BJ (cell line): Measurements from ENCODE around the gene ADARB2. TPM values are rescaled to one million over a fixed set of nuclear protein-coding genes. Genes with fewer than 3 reads are reported as not detected.

ENCODE experiments used
- CTCF ChIA-PET: fragments of 350-600 bp; formaldehyde crosslinking; extraction: SDS; loops from one replicate; lab custom pipeline; 2021; ENCODE audit warnings: antibody characterized with exemption, inconsistent platforms; lab: Yijun Ruan, JAX
- POLR2A ChIA-PET: fragments of 300-600 bp; sonication (Branson Sonifier 250); formaldehyde crosslinking; extraction: SDS; loops from one replicate; lab custom pipeline; 2021; ENCODE audit warnings: antibody characterized with exemption; lab: Charles Lee
- DNase-seq: peaks from one replicate; pipeline ENCODE4 v3.0.0-alpha.2; 2011; ENCODE audit warnings: low read depth
- H3K27me3 ChIP-seq: 2 replicates; pipeline ENCODE4 v1.6.0; 2011; ENCODE audit warnings: low read length; ENCODE audit not compliant: control insufficient read depth, insufficient read depth
- H3K36me3 ChIP-seq: 2 replicates; pipeline ENCODE4 v1.5.1; 2011; ENCODE audit warnings: low read length; ENCODE audit not compliant: control insufficient read depth, insufficient read depth
- H3K4me3 ChIP-seq: 2 replicates; pipeline ENCODE4 v1.5.1; 2011; ENCODE audit warnings: low read depth, mild to moderate bottlenecking, control low read depth, low read length
- CTCF ChIP-seq: IDR thresholded peaks from 2 replicates; pipeline ENCODE4 v1.5.1; 2011; ENCODE audit warnings: low read depth, mild to moderate bottlenecking, control low read depth, inconsistent platforms, low read length, moderate library complexity; ENCODE audit not compliant: insufficient read depth
- polyA plus RNA-seq: library from polyadenylated mRNA; depleted of rRNA; stranded (reverse); fragments of >200 nt; gene quantifications from 2 replicates; pipeline ENCODE4 v1.2.3, GENCODE V29; 2011

ADARB2 gene
- polyA plus RNA-seq, 1 experiment: not detected

- no peak for TF ChIP-seq CTCF
- no peak for DNase-seq
- CTCF ChIA-PET: no interaction called here
- POLR2A ChIA-PET: no interaction called here
- H3K4me3 ChIP-seq: no peak overlapping the region
- no peaks in the 10 kb centered on the region for H3K36me3 ChIP-seq
- H3K27me3 ChIP-seq: no peaks in the 10 kb centered on the region
Measured at GRCh38 chr10:1191752-1192151, 545.6 kb downstream of the ADARB2 start.

GRCh38 chr10:1190791-1191490 is 546.4 kb downstream of the ADARB2 start:
- H3K4me3 ChIP-seq: no peak overlapping the region
- no peak for DNase-seq
- H3K27me3 ChIP-seq: no peaks in the 10 kb centered on the region
- ChIA-PET POLR2A (no interaction called here), CTCF (interaction anchor here (0.8 kb wide), 1 partner anchor 15 kb away, joined by 3 read pairs; no protein-coding TSS in a partner anchor)
- H3K36me3 ChIP-seq: no peaks in the 10 kb centered on the region
- TF ChIP-seq CTCF: no peak

- DNase-seq: no peak
- no peak for TF ChIP-seq CTCF
- ChIA-PET POLR2A (no interaction called here), CTCF (interaction anchor here (0.8 kb wide), 1 partner anchor 14 kb away, joined by 3 read pairs; no protein-coding TSS in a partner anchor)
- Histone ChIP-seq H3K36me3 (no peaks in the 10 kb centered on the region), H3K27me3 (no peaks in the 10 kb centered on the region), H3K4me3 (no peak overlapping the region)
Measured at GRCh38 chr10:1190052-1190395, 547.3 kb downstream of the ADARB2 start.

- ChIA-PET POLR2A (no interaction called here), CTCF (interaction anchor here (0.8 kb wide), 1 partner anchor 13 kb away, joined by 3 read pairs; no protein-coding TSS in a partner anchor)
- H3K4me3 ChIP-seq: no peak overlapping the region
- TF ChIP-seq CTCF: no peak
- no peaks in the 10 kb centered on the region for H3K27me3 ChIP-seq
- no peaks in the 10 kb centered on the region for H3K36me3 ChIP-seq
- DNase-seq: no peak
Measured at GRCh38 chr10:1189166-1190051, 547.9 kb downstream of the ADARB2 start.

- CTCF ChIA-PET: no interaction called here
- DNase-seq: no peak
- POLR2A ChIA-PET: no interaction called here
- Histone ChIP-seq H3K4me3 (no peak overlapping the region), H3K27me3 (no peaks in the 10 kb centered on the region), H3K36me3 (no peaks in the 10 kb centered on the region)
- no peak for TF ChIP-seq CTCF
Measured at GRCh38 chr10:1188558-1189135, 548.7 kb downstream of the ADARB2 start.
